Left lung (tissue), 10 donors: ENCODE measurements around the gene PARVB. TPM values are rescaled to one million over a fixed set of nuclear protein-coding genes. Genes with fewer than 3 reads are reported as not detected.

Experiments
- ATAC-seq: fragments of 200-7000 bp; cut with Tn5 transposase; one replicate; pipeline ENCODE4 v1.9.1; 2020; ENCODE audit warnings: moderate library complexity
- DNase-seq, 4 donors: peaks; one replicate each; pipeline ENCODE4 v3.0.0-alpha.2; 2013 to 2020
- H3K27ac ChIP-seq, 2 donors: fragments of 200-600 bp; sonication (generic) in 1 of 2; one replicate each; pipeline versions ENCODE4 v1.5.0 to v1.8.0; 2020 to 2021
- H3K27me3 ChIP-seq, 2 donors: fragments of 200-600 bp; sonication (generic) in 1 of 2; one replicate each; pipeline versions ENCODE4 v1.5.0 to v1.8.0; 2020 to 2021
- H3K36me3 ChIP-seq, 2 donors: fragments of 200-600 bp; sonication (generic) in 1 of 2; one replicate each; pipeline versions ENCODE4 v1.5.0 to v1.8.0; 2020 to 2021
- H3K4me1 ChIP-seq, 2 donors: fragments of 200-600 bp; one replicate each; pipeline ENCODE4 v1.8.0; 2021
- H3K4me3 ChIP-seq, 2 donors: fragments of 200-600 bp; sonication (generic) in 1 of 2; one replicate each; pipeline versions ENCODE4 v1.5.0 to v1.8.0; 2020 to 2021; ENCODE audit warnings: mild to moderate bottlenecking in 1 of 2
- H3K9me3 ChIP-seq, 2 donors: fragments of 200-600 bp; sonication (generic) in 1 of 2; one replicate each; pipeline versions ENCODE4 v1.5.0 to v1.8.0; 2020 to 2021
- intact Hi-C, 2 donors: fragments of 100-400 bp; cut with DNase I; formaldehyde crosslinking; loops; one replicate each; pipeline versions ENCODE4 v1.11.2 to v1.14.2; 2022
- polyA plus RNA-seq, 6 donors: library from polyadenylated mRNA; unstranded; fragments of 120-200 nt; gene quantifications; one replicate each; pipeline ENCODE4 v1.2.1, GENCODE V29; 2013; ENCODE audit not compliant: insufficient read length in 6 of 6
- total RNA-seq, 2 donors: library from RNA; stranded (reverse); fragmentation: NEBNext Ultra II Directional; extraction: Animal tissue kit (Norgen Biotek cat#: 25700); gene quantifications; one replicate each; pipeline ENCODE4 v1.2.1, GENCODE V29; 2021
- TF ChIP-seq, protein P1 (sequence below), 2 donors: fragments of 200-600 bp; sonication (generic) in 1 of 2; IDR thresholded peaks; one replicate each; pipeline versions ENCODE4 v1.5.0 to v1.8.0; 2021; ENCODE audit warnings: antibody characterized with exemption in 2 of 2
- donor health status: DM: no; HTN: yes; CAD: no.
- donor health status: DM: no; HTN: no; CAD: no.

PARVB gene
- total and polyA plus RNA-seq, 8 donors: 31.7 to 53.7 (median 34.0) TPM

DNA sequence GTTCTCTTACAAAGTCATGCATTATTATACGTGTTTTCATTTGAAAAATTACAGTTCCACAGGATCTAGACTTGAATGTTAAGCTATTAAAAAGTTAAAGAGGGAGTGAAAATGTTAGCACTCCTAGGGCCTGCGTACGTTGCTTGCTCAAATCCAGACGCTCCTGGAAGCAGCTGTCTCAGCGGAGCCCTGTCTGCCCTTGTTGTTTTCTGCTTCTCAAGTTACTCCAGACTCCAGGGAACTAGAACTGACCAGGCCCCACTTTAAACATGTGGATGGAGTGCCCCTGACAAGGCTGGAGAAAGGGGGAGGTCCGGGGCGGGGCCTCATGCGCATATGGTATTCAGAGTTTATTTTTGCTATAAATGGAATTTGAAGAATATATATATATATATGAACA, 9.6 kb downstream of the PARVB start:
- ATAC-seq (no peak), DNase-seq (peak in 1 of 4 donors; percentile 30)
- Histone ChIP-seq H3K36me3 (no peaks in the 10 kb centered on the region), H3K4me1 (peaks cover 0 to 42% of the 10 kb centered on the region in 2 donors), H3K27ac (no peak overlapping the region), H3K4me3 (no peak overlapping the region), H3K27me3 (no peaks in the 10 kb centered on the region), H3K9me3 (no peaks in the 10 kb centered on the region)
- intact Hi-C loops: no loop called here
- TF ChIP-seq, protein P1, sequence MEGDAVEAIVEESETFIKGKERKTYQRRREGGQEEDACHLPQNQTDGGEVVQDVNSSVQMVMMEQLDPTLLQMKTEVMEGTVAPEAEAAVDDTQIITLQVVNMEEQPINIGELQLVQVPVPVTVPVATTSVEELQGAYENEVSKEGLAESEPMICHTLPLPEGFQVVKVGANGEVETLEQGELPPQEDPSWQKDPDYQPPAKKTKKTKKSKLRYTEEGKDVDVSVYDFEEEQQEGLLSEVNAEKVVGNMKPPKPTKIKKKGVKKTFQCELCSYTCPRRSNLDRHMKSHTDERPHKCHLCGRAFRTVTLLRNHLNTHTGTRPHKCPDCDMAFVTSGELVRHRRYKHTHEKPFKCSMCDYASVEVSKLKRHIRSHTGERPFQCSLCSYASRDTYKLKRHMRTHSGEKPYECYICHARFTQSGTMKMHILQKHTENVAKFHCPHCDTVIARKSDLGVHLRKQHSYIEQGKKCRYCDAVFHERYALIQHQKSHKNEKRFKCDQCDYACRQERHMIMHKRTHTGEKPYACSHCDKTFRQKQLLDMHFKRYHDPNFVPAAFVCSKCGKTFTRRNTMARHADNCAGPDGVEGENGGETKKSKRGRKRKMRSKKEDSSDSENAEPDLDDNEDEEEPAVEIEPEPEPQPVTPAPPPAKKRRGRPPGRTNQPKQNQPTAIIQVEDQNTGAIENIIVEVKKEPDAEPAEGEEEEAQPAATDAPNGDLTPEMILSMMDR (IDR thresholded peaks at IDR 0.05): no peak

DNA sequence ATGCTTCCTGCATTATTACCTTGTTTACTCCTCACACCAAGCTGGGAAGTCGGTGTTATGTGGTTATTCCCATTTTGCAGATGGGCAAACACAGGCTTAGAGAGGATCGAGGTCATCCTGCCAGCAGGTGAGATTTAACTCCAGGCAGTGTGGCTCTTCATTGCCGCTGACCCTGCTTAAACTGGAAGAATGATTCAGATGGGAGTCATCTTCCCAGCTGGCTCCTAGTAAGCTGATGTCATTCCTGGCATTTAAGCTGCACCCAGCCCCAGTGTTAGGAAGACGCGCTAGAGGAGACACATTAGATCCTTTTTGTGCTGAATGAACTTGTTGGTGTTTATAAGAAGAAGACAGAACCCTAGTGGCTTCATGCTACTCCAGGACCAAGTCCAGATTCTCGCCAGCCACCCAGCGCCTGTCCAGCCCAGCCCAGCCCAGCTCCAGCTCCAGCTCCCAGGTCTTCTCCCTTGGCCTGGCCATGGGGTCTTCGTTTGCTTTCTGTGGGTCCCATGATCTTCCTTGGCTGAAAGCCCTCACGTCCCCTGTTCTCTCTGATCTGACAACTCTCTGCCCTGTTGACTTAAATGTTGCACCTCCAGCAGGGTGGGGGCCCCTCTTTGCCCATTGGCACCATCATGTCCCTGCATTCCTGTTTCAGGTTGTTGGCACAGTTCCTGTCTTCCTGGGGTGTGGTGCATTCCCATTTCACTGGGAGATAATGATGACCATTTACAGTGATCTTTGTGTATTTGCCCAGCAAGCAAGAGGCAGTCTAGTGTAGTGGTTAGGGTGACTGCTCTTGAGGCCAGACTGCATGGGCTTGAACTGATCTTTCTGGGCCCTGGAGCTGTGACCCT, 13.6 kb downstream of the PARVB start:
- H3K27me3 ChIP-seq: no peaks in the 10 kb centered on the region
- intact Hi-C loops: no loop called here
- TF ChIP-seq, protein P1 (IDR thresholded peaks at IDR 0.05): no peak
- DNase-seq: peak in 1 of 4 donors; percentile 51
- H3K4me1 ChIP-seq: peaks cover 0 to 17% of the 10 kb centered on the region in 2 donors
- peak; percentile 83 for ATAC-seq
- H3K9me3 ChIP-seq: no peaks in the 10 kb centered on the region
- H3K27ac ChIP-seq: peak overlapping the region; percentile 5 to 48
- H3K4me3 ChIP-seq: no peak overlapping the region
- no peaks in the 10 kb centered on the region for H3K36me3 ChIP-seq

DNA sequence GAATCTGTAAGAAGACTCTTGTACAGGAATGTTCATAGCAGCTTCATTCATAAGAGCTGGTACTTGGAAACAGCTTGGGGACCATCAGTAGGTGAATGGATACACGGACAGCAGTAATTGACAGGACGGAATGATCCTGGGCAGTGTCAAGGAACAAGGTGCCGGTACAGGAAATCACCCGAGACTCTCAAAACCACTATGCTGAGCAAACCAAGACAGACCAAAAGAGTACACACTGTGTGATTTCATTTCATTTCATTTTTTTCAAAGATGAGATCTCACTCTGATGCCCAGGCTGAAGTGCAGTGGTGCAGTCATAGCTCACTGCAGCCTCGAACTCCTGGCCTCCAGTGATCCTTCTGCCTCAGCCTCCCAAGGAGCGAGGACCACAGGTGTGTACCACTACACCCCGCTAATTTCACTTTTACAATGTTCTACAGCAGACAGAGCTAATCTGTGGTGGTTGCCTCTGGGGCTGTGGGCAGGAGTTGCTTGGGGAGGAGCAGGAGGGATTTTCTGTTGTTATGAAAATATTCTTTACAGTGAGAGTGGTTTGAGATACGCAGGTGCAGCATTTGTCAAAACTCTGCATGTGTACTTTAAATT, 15.6 kb downstream of the PARVB start:
- no peak for DNase-seq
- no peak overlapping the region for H3K27ac ChIP-seq
- peaks cover 0 to 17% of the 10 kb centered on the region in 2 donors for H3K4me1 ChIP-seq
- no peaks in the 10 kb centered on the region for H3K36me3 ChIP-seq
- no peaks in the 10 kb centered on the region for H3K9me3 ChIP-seq
- no peaks in the 10 kb centered on the region for H3K27me3 ChIP-seq
- no peak for ATAC-seq
- H3K4me3 ChIP-seq: no peak overlapping the region
- intact Hi-C loops: no loop called here
- TF ChIP-seq, protein P1 (IDR thresholded peaks at IDR 0.05): no peak

DNA sequence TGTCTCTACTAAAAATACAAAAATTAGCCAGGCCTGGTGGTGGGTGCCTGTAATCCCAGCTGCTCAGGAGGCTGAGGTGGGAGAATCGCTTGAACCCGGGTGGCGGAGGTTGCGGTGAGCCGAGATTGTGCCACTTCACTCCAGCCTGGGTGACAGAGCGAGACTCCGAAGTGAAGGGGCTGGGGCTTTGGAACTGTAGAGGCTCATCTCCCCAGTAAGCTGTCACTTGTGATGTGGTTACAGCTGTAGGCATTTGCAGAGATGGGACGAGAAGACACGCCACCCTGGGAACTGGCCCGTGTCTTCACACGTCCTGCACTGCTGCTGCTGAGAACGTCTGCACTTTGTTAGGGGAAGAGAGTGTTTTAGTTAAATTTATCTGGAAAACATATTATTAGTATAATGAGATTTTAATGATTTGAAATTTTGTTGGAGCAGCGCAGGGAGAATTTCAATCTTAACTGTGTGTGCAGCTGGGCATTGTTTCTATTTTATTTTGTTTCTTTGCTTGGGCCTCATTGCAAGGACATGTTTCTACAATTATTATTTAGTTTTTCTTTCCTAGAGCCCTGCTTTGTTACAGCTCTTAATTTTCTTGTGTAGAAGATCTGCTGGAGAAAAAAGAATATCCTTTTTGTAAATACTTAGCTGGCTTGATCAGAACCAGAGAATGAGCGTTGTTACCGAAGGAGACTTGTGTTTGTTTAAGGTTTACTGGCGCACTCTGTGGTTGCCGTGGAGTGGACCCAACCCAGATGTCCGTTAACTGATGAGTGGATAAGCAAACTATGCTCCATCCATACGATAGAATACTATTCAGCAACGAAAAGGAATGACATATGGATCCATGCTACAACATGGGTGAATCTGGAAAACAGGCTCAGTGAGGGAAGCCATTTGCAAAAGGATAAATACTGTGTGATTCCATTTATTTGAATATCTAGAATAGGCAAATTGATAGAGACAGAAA, 18.4 kb downstream of the PARVB start:
- Histone ChIP-seq H3K36me3 (no peaks in the 10 kb centered on the region), H3K9me3 (no peaks in the 10 kb centered on the region), H3K27ac (no peak overlapping the region), H3K4me1 (peaks cover 0 to 12% of the 10 kb centered on the region in 2 donors), H3K27me3 (no peaks in the 10 kb centered on the region), H3K4me3 (no peak overlapping the region)
- DNase-seq (peak in 2 of 4 donors; percentile 5 to 64), ATAC-seq (peak; percentile 49)
- intact Hi-C loops: no loop called here
- TF ChIP-seq, protein P1 (IDR thresholded peaks at IDR 0.05): no peak
